Measurements from ENCODE around the gene CAMK2G.
A peak's percentile ranks its signal among the peaks of the same experiment; 100 is the strongest.

Gene CAMK2G

GRCh38 chr10:73865107-73865458 is 9.3 kb downstream of the CAMK2G start:
- FAIRE-seq, result no peak
- no peak for DNase-seq (ENCODE audit: low spot score)

GRCh38 chr10:73864229-73864628 is 10.1 kb downstream of the CAMK2G start:
- DNase-seq (ENCODE audit: low spot score) (no peak), FAIRE-seq (no peak)

- no peak for DNase-seq (ENCODE audit: low spot score)
- FAIRE-seq, result no peak
These were observed 11.1 kb downstream of the CAMK2G start for GRCh38 chr10:73863039-73863817.

- no peak for FAIRE-seq
- DNase-seq (ENCODE audit: low spot score), result no peak
These were observed 12.3 kb downstream of the CAMK2G start for GRCh38 chr10:73862011-73862410.

- FAIRE-seq (no peak), DNase-seq (ENCODE audit: low spot score) (no peak)
These were observed 14.4 kb downstream of the CAMK2G start for GRCh38 chr10:73859784-73860491.

- FAIRE-seq (no peak), DNase-seq (ENCODE audit: low spot score) (no peak)
These were observed 14.9 kb downstream of the CAMK2G start for GRCh38 chr10:73859428-73859783.

GRCh38 chr10:73858750-73859427 is 15.5 kb downstream of the CAMK2G start:
- no peak for FAIRE-seq

GRCh38 chr10:73858013-73858708 is 16.2 kb downstream of the CAMK2G start:
- FAIRE-seq, result no peak

More at GRCh38 chr10:73858750-73859427, 15.5 kb downstream of the CAMK2G start:
- DNase-seq (ENCODE audit: low spot score), result no peak

GRCh38 chr10:73857446-73857845 is 16.9 kb downstream of the CAMK2G start:
- no peak for FAIRE-seq

More at GRCh38 chr10:73858013-73858708, 16.2 kb downstream of the CAMK2G start:
- no peak for DNase-seq (ENCODE audit: low spot score)

GRCh38 chr10:73856261-73856660 is 18.1 kb downstream of the CAMK2G start:
- no peak for FAIRE-seq
- no peak for DNase-seq (ENCODE audit: low spot score)

More at GRCh38 chr10:73857446-73857845, 16.9 kb downstream of the CAMK2G start:
- DNase-seq (ENCODE audit: low spot score), result peak; percentile 6

GRCh38 chr10:73855413-73855812 is 18.9 kb downstream of the CAMK2G start:
- DNase-seq (ENCODE audit: low spot score) (no peak), FAIRE-seq (no peak)

GRCh38 chr10:73854310-73854709 is 20.0 kb downstream of the CAMK2G start:
- no peak for FAIRE-seq
- DNase-seq (ENCODE audit: low spot score), result no peak

GRCh38 chr10:73853196-73853595 is 21.2 kb downstream of the CAMK2G start:
- no peak for FAIRE-seq

GRCh38 chr10:73850863-73851461 is 23.4 kb downstream of the CAMK2G start:
- DNase-seq (ENCODE audit: low spot score) (no peak), FAIRE-seq (no peak)

More at GRCh38 chr10:73853196-73853595, 21.2 kb downstream of the CAMK2G start:
- DNase-seq (ENCODE audit: low spot score), result no peak

- DNase-seq (ENCODE audit: low spot score) (no peak), FAIRE-seq (no peak)
These were observed 24.1 kb downstream of the CAMK2G start for GRCh38 chr10:73850211-73850610.

GRCh38 chr10:73848821-73849489 is 25.4 kb downstream of the CAMK2G start:
- DNase-seq (ENCODE audit: low spot score), result peak; percentile 53
- peak; percentile 11 for FAIRE-seq

GRCh38 chr10:73847031-73847430 is 27.3 kb downstream of the CAMK2G start:
- no peak for FAIRE-seq
- no peak for DNase-seq (ENCODE audit: low spot score)

GRCh38 chr10:73843261-73843660 is 31.1 kb downstream of the CAMK2G start:
- no peak for DNase-seq (ENCODE audit: low spot score)
- FAIRE-seq, result no peak

GRCh38 chr10:73842349-73842748 is 32.0 kb downstream of the CAMK2G start:
- DNase-seq (ENCODE audit: low spot score) (no peak), FAIRE-seq (no peak)

- DNase-seq (ENCODE audit: low spot score), result no peak
These were observed 32.6 kb downstream of the CAMK2G start for GRCh38 chr10:73841526-73842285.

More at GRCh38 chr10:73841526-73842285, 32.6 kb downstream of the CAMK2G start:
- FAIRE-seq, result no peak

Measured in RCC 7860 (cell line).